Stomach (tissue), 4 donors: ENCODE measurements around the gene CARMIL1.

ENCODE experiments used
- CTCF ChIP-seq, 7 experiments: fragments of 450-650 bp in 4 of 7; fragments of 200-600 bp in 3 of 7; sonication (generic) in 3 of 7; IDR thresholded peaks; one replicate each; pipeline ENCODE4 v1.5.1; 2016 to 2019; ENCODE audit warnings: antibody characterized with exemption in 7 of 7, control low read depth in 2 of 7, mild to moderate bottlenecking in 1 of 7
- POLR2A ChIP-seq, 4 donors: fragments of 450-650 bp; IDR thresholded peaks; one replicate each; pipeline ENCODE4 v1.6.1; 2016; ENCODE audit warnings: antibody characterized with exemption in 4 of 4, control low read depth in 2 of 4, mild to moderate bottlenecking in 1 of 4, moderate library complexity in 1 of 4

- TF ChIP-seq CTCF (IDR thresholded peaks at IDR 0.05): no peak
- no peak for TF ChIP-seq POLR2A (IDR thresholded peaks at IDR 0.05)
These were observed 162.6 kb downstream of the CARMIL1 start for GRCh38 chr6:25441663-25442270.
